ENCODE data around the gene ZMYND8. TPM values are rescaled to one million over a fixed set of nuclear protein-coding genes. Genes with fewer than 3 reads are reported as not detected.

ZMYND8 gene
- total RNA-seq, 1 donor from 2014 or later, result 18.6 TPM

- TF ChIP-seq, protein P1, sequence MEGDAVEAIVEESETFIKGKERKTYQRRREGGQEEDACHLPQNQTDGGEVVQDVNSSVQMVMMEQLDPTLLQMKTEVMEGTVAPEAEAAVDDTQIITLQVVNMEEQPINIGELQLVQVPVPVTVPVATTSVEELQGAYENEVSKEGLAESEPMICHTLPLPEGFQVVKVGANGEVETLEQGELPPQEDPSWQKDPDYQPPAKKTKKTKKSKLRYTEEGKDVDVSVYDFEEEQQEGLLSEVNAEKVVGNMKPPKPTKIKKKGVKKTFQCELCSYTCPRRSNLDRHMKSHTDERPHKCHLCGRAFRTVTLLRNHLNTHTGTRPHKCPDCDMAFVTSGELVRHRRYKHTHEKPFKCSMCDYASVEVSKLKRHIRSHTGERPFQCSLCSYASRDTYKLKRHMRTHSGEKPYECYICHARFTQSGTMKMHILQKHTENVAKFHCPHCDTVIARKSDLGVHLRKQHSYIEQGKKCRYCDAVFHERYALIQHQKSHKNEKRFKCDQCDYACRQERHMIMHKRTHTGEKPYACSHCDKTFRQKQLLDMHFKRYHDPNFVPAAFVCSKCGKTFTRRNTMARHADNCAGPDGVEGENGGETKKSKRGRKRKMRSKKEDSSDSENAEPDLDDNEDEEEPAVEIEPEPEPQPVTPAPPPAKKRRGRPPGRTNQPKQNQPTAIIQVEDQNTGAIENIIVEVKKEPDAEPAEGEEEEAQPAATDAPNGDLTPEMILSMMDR (conservative IDR thresholded peaks at IDR 0.05; ENCODE audit: low read depth, low read length), result no peak
- no peak for DNase-seq (ENCODE audit: low read depth)
- H3K4me3 ChIP-seq (ENCODE audit: low read depth, low read length), result no peak overlapping the region
Observed at GRCh38 chr20:47276251-47276650, 80.2 kb downstream of the ZMYND8 start.

DNA sequence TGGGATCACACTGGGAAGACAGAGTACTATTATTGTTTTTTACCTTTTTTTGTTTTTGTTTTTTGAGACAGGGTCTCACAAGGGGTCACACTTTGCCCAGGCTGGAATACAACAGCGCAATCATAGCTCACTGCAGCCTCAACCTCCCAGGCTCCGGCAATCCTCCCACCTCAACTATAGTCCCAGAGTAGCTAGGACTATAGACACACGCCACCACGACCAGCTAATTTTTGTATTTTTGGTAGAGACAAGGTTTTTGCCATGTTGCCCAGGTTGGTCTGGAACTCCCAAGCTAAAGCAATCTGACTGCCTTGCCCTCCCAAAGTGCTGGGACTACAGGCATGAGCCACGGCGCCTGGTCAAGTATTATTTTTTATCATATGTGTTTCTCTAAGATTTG, 81.0 kb downstream of the ZMYND8 start:
- no peak for DNase-seq (ENCODE audit: low read depth)
- TF ChIP-seq, protein P1 (conservative IDR thresholded peaks at IDR 0.05; ENCODE audit: low read depth, low read length), result no peak
- no peak overlapping the region for H3K4me3 ChIP-seq (ENCODE audit: low read depth, low read length)

- no peak overlapping the region for H3K4me3 ChIP-seq (ENCODE audit: low read depth, low read length)
- TF ChIP-seq, protein P1 (conservative IDR thresholded peaks at IDR 0.05; ENCODE audit: low read depth, low read length), result no peak
- DNase-seq (ENCODE audit: low read depth), result peak; percentile 59
Observed at GRCh38 chr20:47274401-47275108, 81.9 kb downstream of the ZMYND8 start.

GRCh38 chr20:47273591-47274235, 82.8 kb downstream of the ZMYND8 start:
- TF ChIP-seq, protein P1 (conservative IDR thresholded peaks at IDR 0.05; ENCODE audit: low read depth, low read length), result no peak
- no peak for DNase-seq (ENCODE audit: low read depth)
- H3K4me3 ChIP-seq (ENCODE audit: low read depth, low read length), result no peak overlapping the region

- no peak overlapping the region for H3K4me3 ChIP-seq (ENCODE audit: low read depth, low read length)
- no peak for DNase-seq (ENCODE audit: low read depth)
- TF ChIP-seq, protein P1 (conservative IDR thresholded peaks at IDR 0.05; ENCODE audit: low read depth, low read length), result peak; percentile 82
Observed at GRCh38 chr20:47272893-47273590, 83.5 kb downstream of the ZMYND8 start.

GRCh38 chr20:47271046-47271615, 85.4 kb downstream of the ZMYND8 start:
- no peak for DNase-seq (ENCODE audit: low read depth)
- TF ChIP-seq, protein P1 (conservative IDR thresholded peaks at IDR 0.05; ENCODE audit: low read depth, low read length), result no peak
- no peak overlapping the region for H3K4me3 ChIP-seq (ENCODE audit: low read depth, low read length)

Data from epithelial cell of proximal tubule (primary cell).